NCI-H446 (cell line): Measurements from ENCODE around the gene PTCHD1.

ENCODE experiments used
- DNase-seq, 2 experiments: peaks; one replicate each; lab custom pipeline; 2025; lab: John Stamatoyannopoulos, UW

Gene PTCHD1

GRCh38 chrX:23356189-23356588 is 21.5 kb downstream of the PTCHD1 start:
- no peak for DNase-seq

- DNase-seq, result no peak
These were observed 29.8 kb downstream of the PTCHD1 start for GRCh38 chrX:23364416-23364815.

GRCh38 chrX:23365541-23365940 is 30.9 kb downstream of the PTCHD1 start:
- DNase-seq, result peak in 1 of 2 experiments; percentile 23

GRCh38 chrX:23366914-23367313 is 32.3 kb downstream of the PTCHD1 start:
- DNase-seq, result no peak

GRCh38 chrX:23369027-23369426 is 34.4 kb downstream of the PTCHD1 start:
- DNase-seq, result no peak

- DNase-seq, result peak in 1 of 2 experiments; percentile 32
These were observed 37.7 kb downstream of the PTCHD1 start for GRCh38 chrX:23372220-23372902.

- peak in 1 of 2 experiments; percentile 27 for DNase-seq
These were observed 38.6 kb downstream of the PTCHD1 start for GRCh38 chrX:23373129-23373804.

- DNase-seq, result peak in 1 of 2 experiments; percentile 37
These were observed 39.6 kb downstream of the PTCHD1 start for GRCh38 chrX:23374291-23374690.

GRCh38 chrX:23376581-23376980 is 41.9 kb downstream of the PTCHD1 start:
- no peak for DNase-seq

GRCh38 chrX:23380581-23380980 is 45.9 kb downstream of the PTCHD1 start:
- no peak for DNase-seq

- DNase-seq, result no peak
These were observed 46.7 kb downstream of the PTCHD1 start for GRCh38 chrX:23381099-23382087.

- DNase-seq, result no peak
These were observed 47.9 kb downstream of the PTCHD1 start for GRCh38 chrX:23382572-23382971.

GRCh38 chrX:23383411-23383810 is 48.8 kb downstream of the PTCHD1 start:
- no peak for DNase-seq

- no peak for DNase-seq
These were observed 50.6 kb downstream of the PTCHD1 start for GRCh38 chrX:23385242-23385641.

- no peak for DNase-seq
These were observed 51.6 kb downstream of the PTCHD1 start for GRCh38 chrX:23386260-23386659.

GRCh38 chrX:23386726-23387125 is 52.1 kb downstream of the PTCHD1 start:
- DNase-seq, result no peak

- DNase-seq, result no peak
These were observed 53.0 kb downstream of the PTCHD1 start for GRCh38 chrX:23387550-23388184.

- DNase-seq, result no peak
These were observed 54.6 kb downstream of the PTCHD1 start for GRCh38 chrX:23389196-23389792.

- DNase-seq, result no peak
These were observed 56.3 kb downstream of the PTCHD1 start for GRCh38 chrX:23390979-23391378.

GRCh38 chrX:23392195-23392594 is 57.5 kb downstream of the PTCHD1 start:
- no peak for DNase-seq

- DNase-seq, result no peak
These were observed 59.8 kb downstream of the PTCHD1 start for GRCh38 chrX:23394421-23394820.

GRCh38 chrX:23396263-23396662 is 61.6 kb downstream of the PTCHD1 start:
- DNase-seq, result no peak
